SU-DHL-6 (cell line): ENCODE results near the gene USB1.

Experiments used
- H2AFZ ChIP-seq: fragments of 200-600 bp; sonication (generic); 2 replicates; pipeline ENCODE4 v1.6.1; 2014; ENCODE audit warnings: low read depth, mild to moderate bottlenecking, moderate library complexity, mixed read lengths, antibody characterized with exemption, low read length; ENCODE audit not compliant: severe bottlenecking
- H3F3A ChIP-seq: fragments of 200-600 bp; shearing (Covaris generic); 2 replicates; pipeline ENCODE4 v1.6.0; 2016; ENCODE audit warnings: antibody characterized with exemption, mild to moderate bottlenecking; ENCODE audit not compliant: insufficient read depth
- H3K27ac ChIP-seq: fragments of 200-600 bp; sonication (generic); 2 replicates; pipeline ENCODE4 v1.5.1; 2016; ENCODE audit warnings: low read depth, mild to moderate bottlenecking, low read length, moderate library complexity, mixed read lengths
- H3K27me3 ChIP-seq: fragments of 200-600 bp; sonication (generic), shearing (Covaris generic); 2 replicates; pipeline ENCODE4 v1.6.0; 2014; ENCODE audit warnings: mild to moderate bottlenecking, low read length
- H3K36me3 ChIP-seq: fragments of 200-600 bp; sonication (generic); 2 replicates; pipeline ENCODE4 v1.6.1; 2014; ENCODE audit warnings: mild to moderate bottlenecking, low read length, mixed read lengths
- H3K4me2 ChIP-seq: fragments of 300-600, 200-600 bp; shearing (Covaris generic), sonication (generic); 2 replicates; pipeline ENCODE4 v1.6.0; 2014; ENCODE audit warnings: low read length, low read depth, mild to moderate bottlenecking; ENCODE audit not compliant: poor library complexity, severe bottlenecking
- H3K4me3 ChIP-seq: fragments of 200-600 bp; sonication (generic); 2 replicates; pipeline ENCODE4 v1.5.1; 2014; ENCODE audit warnings: antibody characterized with exemption, low read length, mild to moderate bottlenecking, mixed read lengths; ENCODE audit not compliant: insufficient read depth, poor library complexity, severe bottlenecking
- H3K79me2 ChIP-seq: fragments of 200-600 bp; sonication (generic); 2 replicates; pipeline ENCODE4 v1.6.1; 2014; ENCODE audit warnings: mild to moderate bottlenecking, low read length, moderate library complexity; ENCODE audit not compliant: insufficient read depth
- H3K9ac ChIP-seq: fragments of 200-600 bp; sonication (generic); 2 replicates; pipeline ENCODE4 v1.7.0; 2014; ENCODE audit warnings: mild to moderate bottlenecking, low read length
- H3K9me2 ChIP-seq: fragments of 200-600 bp; sonication (generic); replicated peaks from 2 replicates; pipeline ENCODE4 v1.6.1; 2014; ENCODE audit warnings: low read length; ENCODE audit not compliant: insufficient read depth
- H3K9me3 ChIP-seq: fragments of 200-600 bp; sonication (generic); 2 replicates; pipeline ENCODE4 v1.6.1; 2014; ENCODE audit warnings: low read length, mixed read lengths; ENCODE audit not compliant: insufficient read depth
- H4K20me1 ChIP-seq: fragments of 200-600 bp; sonication (generic); 2 replicates; pipeline ENCODE4 v1.6.1; 2014; ENCODE audit warnings: low read depth, mild to moderate bottlenecking, antibody characterized with exemption, low read length, moderate library complexity, mixed read lengths
- CTCF ChIP-seq: fragments of 200-600 bp; sonication (generic); IDR thresholded peaks from one replicate; pipeline ENCODE4 v1.5.1; 2017; ENCODE audit warnings: antibody characterized with exemption, mild to moderate bottlenecking, low read length, moderate library complexity; ENCODE audit not compliant: insufficient read depth, poor library complexity, severe bottlenecking
- EZH2phosphoT487 ChIP-seq: fragments of 200-600 bp; sonication (generic), shearing (Covaris generic); conservative IDR thresholded peaks from 2 replicates; pipeline ENCODE4 v1.6.1; 2018; ENCODE audit warnings: mild to moderate bottlenecking, antibody characterized with exemption, low read length, moderate library complexity, mixed read lengths

Gene USB1

DNA sequence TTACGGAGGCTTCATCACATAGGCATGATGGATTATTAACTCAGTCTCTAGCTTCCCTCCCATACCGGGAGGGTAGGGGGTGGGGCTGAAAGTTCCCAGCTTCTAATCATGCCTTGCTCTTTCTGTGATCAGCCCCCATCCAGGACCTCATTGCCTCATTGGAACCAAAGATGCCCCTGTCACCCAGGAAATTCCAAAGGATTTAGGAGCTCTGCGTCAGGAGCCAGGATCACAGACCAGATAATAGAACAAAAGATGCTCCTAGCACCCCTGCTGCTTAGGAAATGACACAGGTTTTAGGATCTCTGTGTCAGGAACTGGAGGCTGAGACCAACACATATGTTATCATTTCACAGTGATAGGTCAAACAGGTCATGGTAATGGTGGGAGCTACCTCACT is 9.7 kb downstream of the USB1 start:
- Histone ChIP-seq H4K20me1 (no peaks in the 10 kb centered on the region), H3K9ac (no peak overlapping the region), H3K27me3 (no peaks in the 10 kb centered on the region), H3K79me2 (peaks cover 6% of the 10 kb centered on the region; the same call in 1 of the 2 replicates), H3K9me3 (no peaks in the 10 kb centered on the region), H3K9me2 (no peaks in the 10 kb centered on the region), H3F3A (no peaks in the 10 kb centered on the region), H3K4me2 (no peak overlapping the region), H3K4me3 (no peak overlapping the region), H3K36me3 (peaks cover 9% of the 10 kb centered on the region; the same call in 1 of the 2 replicates), H2AFZ (no peak overlapping the region), H3K27ac (no peak overlapping the region)
- no peak for TF ChIP-seq CTCF
- no peak for TF ChIP-seq EZH2phosphoT487

DNA sequence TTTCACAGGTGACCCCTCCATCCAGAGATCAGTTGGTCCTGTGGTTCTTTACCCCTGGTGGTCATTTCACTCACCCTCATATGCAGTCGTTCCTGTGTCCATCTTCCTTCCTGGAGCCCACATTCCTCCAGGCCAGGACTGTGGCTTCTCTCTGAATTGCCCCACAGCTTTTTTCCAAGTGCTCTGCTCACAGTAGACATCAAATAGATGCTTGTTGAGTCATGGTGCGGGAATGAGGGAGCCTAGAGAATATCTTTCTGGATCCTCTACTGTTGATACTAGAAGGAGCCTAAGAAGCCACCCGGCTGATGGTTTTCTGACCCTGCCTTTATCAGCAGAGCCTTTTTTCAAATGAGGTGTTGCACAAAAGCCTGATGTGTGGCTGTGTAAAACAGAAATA is 10.4 kb downstream of the USB1 start:
- H3F3A ChIP-seq = no peaks in the 10 kb centered on the region
- H3K9me2 ChIP-seq = no peaks in the 10 kb centered on the region
- H3K79me2 ChIP-seq = peaks cover 6% of the 10 kb centered on the region; the same call in 1 of the 2 replicates
- H3K9ac ChIP-seq = no peak overlapping the region
- no peak overlapping the region for H2AFZ ChIP-seq
- H3K27ac ChIP-seq = no peak overlapping the region
- no peak for TF ChIP-seq EZH2phosphoT487
- TF ChIP-seq CTCF = no peak
- no peaks in the 10 kb centered on the region for H3K9me3 ChIP-seq
- no peak overlapping the region for H3K4me2 ChIP-seq
- H3K4me3 ChIP-seq = no peak overlapping the region
- H3K36me3 ChIP-seq = peaks cover 7% of the 10 kb centered on the region; the same call in 1 of the 2 replicates
- no peaks in the 10 kb centered on the region for H4K20me1 ChIP-seq
- H3K27me3 ChIP-seq = no peaks in the 10 kb centered on the region

DNA sequence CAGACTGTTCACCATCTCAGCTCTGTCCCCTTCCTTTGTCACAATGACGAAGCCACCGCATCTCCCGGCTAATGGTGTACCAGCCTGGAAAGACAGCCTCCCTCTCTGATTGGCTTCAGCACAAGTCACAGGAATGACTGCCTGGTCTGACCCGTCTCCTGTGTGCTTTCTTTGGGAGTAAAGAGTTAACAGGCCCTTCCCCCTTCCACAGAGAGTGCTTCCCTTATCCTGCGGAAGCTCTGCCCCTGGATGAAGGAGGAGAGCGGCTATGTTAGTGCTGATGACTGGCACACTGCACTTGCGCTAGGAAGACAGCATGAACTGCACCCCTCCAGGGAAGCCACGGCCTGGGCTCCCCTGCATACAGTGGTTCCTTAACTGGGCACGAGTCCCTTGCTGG is 11.3 kb downstream of the USB1 start:
- H3K27me3 ChIP-seq = no peaks in the 10 kb centered on the region
- H3K36me3 ChIP-seq = 0 out of 2 replicates have a peak, but pooled peaks cover 3% of the 10 kb centered on the region
- no peak overlapping the region for H2AFZ ChIP-seq
- no peaks in the 10 kb centered on the region for H3K9me2 ChIP-seq
- H3K79me2 ChIP-seq = peaks cover 6% of the 10 kb centered on the region; the same call in 1 of the 2 replicates
- no peaks in the 10 kb centered on the region for H4K20me1 ChIP-seq
- no peak overlapping the region for H3K9ac ChIP-seq
- H3F3A ChIP-seq = no peaks in the 10 kb centered on the region
- no peak for TF ChIP-seq EZH2phosphoT487
- TF ChIP-seq CTCF = no peak
- no peak overlapping the region for H3K27ac ChIP-seq
- H3K4me2 ChIP-seq = no peak overlapping the region
- no peak overlapping the region for H3K4me3 ChIP-seq
- no peaks in the 10 kb centered on the region for H3K9me3 ChIP-seq
